Activated naive CD4-positive, alpha-beta T cell (primary cell): Measurements from ENCODE around the gene LTBP1.

ENCODE experiments used
- DNase-seq, 4 experiments: peaks; one replicate each; lab custom pipeline; 2025; lab: John Stamatoyannopoulos, UW

The LTBP1 gene

GRCh38 chr2:33272001-33272400 is 325.2 kb downstream of the LTBP1 start:
- DNase-seq: no peak

GRCh38 chr2:33273479-33273878 is 326.7 kb downstream of the LTBP1 start:
- DNase-seq: no peak

- no peak for DNase-seq
Observed at GRCh38 chr2:33274524-33274923, 327.8 kb downstream of the LTBP1 start.

- DNase-seq: no peak
Observed at GRCh38 chr2:33275689-33276444, 329.1 kb downstream of the LTBP1 start.

GRCh38 chr2:33277002-33277426 is 330.3 kb downstream of the LTBP1 start:
- no peak for DNase-seq

GRCh38 chr2:33278245-33278943 is 331.6 kb downstream of the LTBP1 start:
- DNase-seq: no peak

GRCh38 chr2:33284287-33284686 is 337.5 kb downstream of the LTBP1 start:
- no peak for DNase-seq

- no peak for DNase-seq
Observed at GRCh38 chr2:33287507-33288005, 340.8 kb downstream of the LTBP1 start.

- no peak for DNase-seq
Observed at GRCh38 chr2:33288011-33288410, 341.3 kb downstream of the LTBP1 start.

GRCh38 chr2:33289961-33290360 is 343.2 kb downstream of the LTBP1 start:
- no peak for DNase-seq

- DNase-seq: no peak
Observed at GRCh38 chr2:33291278-33292013, 344.7 kb downstream of the LTBP1 start.

- no peak for DNase-seq
Observed at GRCh38 chr2:33292063-33292462, 345.3 kb downstream of the LTBP1 start.

GRCh38 chr2:33292981-33293595 is 346.3 kb downstream of the LTBP1 start:
- DNase-seq: no peak

- DNase-seq: no peak
Observed at GRCh38 chr2:33298233-33298632, 351.5 kb downstream of the LTBP1 start.

- no peak for DNase-seq
Observed at GRCh38 chr2:33301355-33301754, 354.6 kb downstream of the LTBP1 start.

- DNase-seq: no peak
Observed at GRCh38 chr2:33302348-33302747, 355.6 kb downstream of the LTBP1 start.

GRCh38 chr2:33304032-33304864 is 357.5 kb downstream of the LTBP1 start:
- DNase-seq: no peak

- DNase-seq: no peak
Observed at GRCh38 chr2:33307659-33308270, 361.0 kb downstream of the LTBP1 start.

GRCh38 chr2:33312355-33312754 is 365.6 kb downstream of the LTBP1 start:
- no peak for DNase-seq

- no peak for DNase-seq
Observed at GRCh38 chr2:33313039-33313438, 366.3 kb downstream of the LTBP1 start.

- no peak for DNase-seq
Observed at GRCh38 chr2:33314541-33314940, 367.8 kb downstream of the LTBP1 start.
